Brain microvascular endothelial cell (primary cell): ENCODE data around the gene LAPTM5.

ENCODE experiments used
- DNase-seq: peaks from one replicate; pipeline ENCODE4 v3.0.0-alpha.2; 2020
- H3K27ac ChIP-seq: fragments of 250-450 bp; sonication (Bioruptor Pico); 2 replicates; pipeline ENCODE4 v1.5.1; 2020; ENCODE audit warnings: mild to moderate bottlenecking, moderate library complexity
- H3K27me3 ChIP-seq: fragments of 250-450 bp; sonication (Bioruptor Pico); replicated peaks from 2 replicates; pipeline ENCODE4 v1.5.1; 2020; ENCODE audit warnings: mild to moderate bottlenecking
- H3K36me3 ChIP-seq: fragments of 250-450 bp; sonication (Bioruptor Pico); replicated peaks from 2 replicates; pipeline ENCODE4 v1.5.1; 2020; ENCODE audit warnings: mild to moderate bottlenecking
- H3K4me3 ChIP-seq: 2 replicates; pipeline ENCODE4 v1.5.1; 2011; ENCODE audit warnings: low read depth, mild to moderate bottlenecking, control low read depth, low read length, moderate library complexity
- in situ Hi-C: cut with HindIII; loops from 2 replicates; pipeline ENCODE4 v1.10.0; 2017; ENCODE audit warnings: low sequenced_read_pairs, low pct_ligation_motif_present
- TF ChIP-seq, protein P1 (sequence below): IDR thresholded peaks from 2 replicates; pipeline ENCODE4 v1.5.1; 2011; ENCODE audit warnings: low read depth, mild to moderate bottlenecking, moderate library complexity, low read length, control low read depth, inconsistent platforms; ENCODE audit errors: missing control alignments

Gene LAPTM5

DNA sequence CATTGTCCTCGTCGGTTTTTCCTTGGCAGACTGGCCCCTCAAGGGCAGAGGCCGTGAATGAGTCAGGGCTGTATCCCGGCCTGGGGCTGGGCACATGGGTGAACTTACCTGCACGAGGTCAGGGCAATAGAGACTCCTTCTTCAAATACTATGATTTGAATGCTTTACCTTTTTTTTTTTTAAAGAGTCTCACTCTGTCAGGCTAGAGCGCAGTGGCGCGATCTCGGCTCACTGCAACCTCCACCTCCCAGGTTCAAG lies 5.0 kb downstream of the LAPTM5 start:
- TF ChIP-seq, protein P1, sequence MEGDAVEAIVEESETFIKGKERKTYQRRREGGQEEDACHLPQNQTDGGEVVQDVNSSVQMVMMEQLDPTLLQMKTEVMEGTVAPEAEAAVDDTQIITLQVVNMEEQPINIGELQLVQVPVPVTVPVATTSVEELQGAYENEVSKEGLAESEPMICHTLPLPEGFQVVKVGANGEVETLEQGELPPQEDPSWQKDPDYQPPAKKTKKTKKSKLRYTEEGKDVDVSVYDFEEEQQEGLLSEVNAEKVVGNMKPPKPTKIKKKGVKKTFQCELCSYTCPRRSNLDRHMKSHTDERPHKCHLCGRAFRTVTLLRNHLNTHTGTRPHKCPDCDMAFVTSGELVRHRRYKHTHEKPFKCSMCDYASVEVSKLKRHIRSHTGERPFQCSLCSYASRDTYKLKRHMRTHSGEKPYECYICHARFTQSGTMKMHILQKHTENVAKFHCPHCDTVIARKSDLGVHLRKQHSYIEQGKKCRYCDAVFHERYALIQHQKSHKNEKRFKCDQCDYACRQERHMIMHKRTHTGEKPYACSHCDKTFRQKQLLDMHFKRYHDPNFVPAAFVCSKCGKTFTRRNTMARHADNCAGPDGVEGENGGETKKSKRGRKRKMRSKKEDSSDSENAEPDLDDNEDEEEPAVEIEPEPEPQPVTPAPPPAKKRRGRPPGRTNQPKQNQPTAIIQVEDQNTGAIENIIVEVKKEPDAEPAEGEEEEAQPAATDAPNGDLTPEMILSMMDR, result no peak
- peaks cover 13% of the 10 kb centered on the region for H3K27me3 ChIP-seq
- no peak overlapping the region for H3K4me3 ChIP-seq
- H3K27ac ChIP-seq, result no peak overlapping the region
- H3K36me3 ChIP-seq, result no peaks in the 10 kb centered on the region
- DNase-seq, result no peak
- in situ Hi-C loops, result no loop called here

GRCh38 chr1:30751830-30752650 lies 5.5 kb downstream of the LAPTM5 start:
- in situ Hi-C loops, result no loop called here

DNA sequence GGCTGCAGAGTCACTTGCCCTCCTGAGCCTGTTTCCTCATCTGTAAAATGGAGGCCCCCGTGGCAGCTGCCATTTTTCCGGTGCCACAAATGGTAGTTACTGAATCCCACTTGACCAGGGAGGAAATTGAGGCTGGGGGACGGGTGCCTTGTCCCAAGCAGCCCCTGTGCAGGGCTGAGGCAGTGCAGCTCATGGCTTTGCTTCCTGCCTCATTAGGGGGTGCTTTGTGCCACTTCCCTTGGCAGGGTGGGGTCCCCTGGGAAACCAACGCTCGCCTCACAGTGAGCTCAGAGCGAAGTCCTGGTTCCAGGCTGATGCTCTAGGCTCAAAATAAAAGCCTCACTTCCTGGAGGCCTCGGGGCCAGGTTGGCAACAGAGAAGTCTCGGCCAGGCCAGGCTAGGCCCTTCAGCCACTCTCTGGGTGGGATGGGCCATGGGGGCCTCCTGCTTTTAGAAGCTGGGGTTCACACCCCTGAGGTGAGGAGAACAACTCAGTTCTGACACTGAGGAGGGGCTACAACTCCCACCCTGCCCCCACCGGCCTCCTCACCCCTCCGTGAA lies 6.8 kb downstream of the LAPTM5 start:
- Histone ChIP-seq H3K4me3 (no peak overlapping the region), H3K27ac (no peak overlapping the region), H3K27me3 (peaks cover 19% of the 10 kb centered on the region), H3K36me3 (no peaks in the 10 kb centered on the region)
- TF ChIP-seq, protein P1, result no peak
- in situ Hi-C loops, result no loop called here
- no peak for DNase-seq

More at GRCh38 chr1:30751830-30752650, 5.5 kb downstream of the LAPTM5 start:
- Histone ChIP-seq H3K4me3 (no peak overlapping the region), H3K27me3 (peaks cover 16% of the 10 kb centered on the region), H3K27ac (no peak overlapping the region), H3K36me3 (no peaks in the 10 kb centered on the region)
- TF ChIP-seq, protein P1, result no peak
- DNase-seq, result no peak

DNA sequence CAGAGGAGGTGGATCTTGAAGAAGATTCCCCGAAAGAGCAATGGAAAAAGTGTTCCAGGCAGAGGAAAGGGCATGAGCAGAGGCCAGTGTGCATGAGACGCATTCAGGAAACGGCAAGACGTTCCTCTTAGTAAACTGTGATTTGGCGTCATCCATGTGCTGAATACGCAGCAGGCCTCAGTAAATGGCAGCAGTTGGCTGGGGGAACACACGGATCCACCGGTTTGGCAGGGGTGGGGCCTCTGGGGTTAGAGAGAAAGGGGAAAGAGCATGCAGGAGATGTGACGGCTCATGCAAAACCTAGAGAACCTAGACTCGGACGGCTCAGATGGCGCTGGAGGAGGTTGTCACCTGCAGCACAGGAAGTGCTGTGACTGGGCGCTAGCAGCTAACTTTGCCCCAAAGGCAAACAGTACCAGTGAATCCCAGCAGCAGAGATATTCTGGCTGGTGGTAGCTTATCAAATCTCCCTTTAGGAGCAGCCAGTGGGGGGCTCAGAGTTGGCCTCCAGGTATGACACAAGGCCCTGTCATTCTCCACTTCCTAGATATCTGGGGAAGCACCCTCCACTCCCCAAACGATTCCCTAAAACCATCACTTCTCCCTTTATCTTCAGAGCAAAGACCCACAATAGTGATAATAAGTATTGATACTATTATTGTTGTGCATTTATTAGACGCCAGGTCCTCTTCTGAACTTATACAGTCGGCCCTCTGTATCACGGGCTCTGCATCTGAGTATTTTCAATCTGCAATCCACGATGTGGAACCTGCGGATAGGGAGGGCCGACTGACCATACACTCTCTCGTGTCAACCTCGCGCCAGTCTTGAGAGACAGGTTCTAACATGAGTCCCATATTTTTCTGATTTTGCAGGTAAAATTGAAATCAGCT lies 7.6 kb downstream of the LAPTM5 start:
- Histone ChIP-seq H3K27ac (no peak overlapping the region), H3K4me3 (no peak overlapping the region), H3K27me3 (peaks cover 20% of the 10 kb centered on the region), H3K36me3 (no peaks in the 10 kb centered on the region)
- DNase-seq, result no peak
- in situ Hi-C loops, result no loop called here
- TF ChIP-seq, protein P1, result no peak

GRCh38 chr1:30748699-30749401 lies 8.7 kb downstream of the LAPTM5 start:
- no peaks in the 10 kb centered on the region for H3K36me3 ChIP-seq
- no peak overlapping the region for H3K4me3 ChIP-seq
- no peak for DNase-seq
- in situ Hi-C loops, result no loop called here
- no peak overlapping the region for H3K27ac ChIP-seq
- TF ChIP-seq, protein P1, result no peak
- peaks cover 19% of the 10 kb centered on the region for H3K27me3 ChIP-seq
